B cell (primary cell): ENCODE data around the gene OR10AD1.

ENCODE experiments used
- EZH2 ChIP-seq: IDR thresholded peaks from 2 replicates; pipeline ENCODE4 v1.6.1; 2012; ENCODE audit warnings: borderline replicate concordance, low read depth, mild to moderate bottlenecking, moderate library complexity, low read length; ENCODE audit not compliant: insufficient read depth, poor library complexity, severe bottlenecking
- TF ChIP-seq, protein P1 (sequence below): fragments of 200-600 bp; IDR thresholded peaks from one replicate; pipeline ENCODE4 v1.8.0; 2022; ENCODE audit warnings: antibody characterized with exemption, mild to moderate bottlenecking

DNA sequence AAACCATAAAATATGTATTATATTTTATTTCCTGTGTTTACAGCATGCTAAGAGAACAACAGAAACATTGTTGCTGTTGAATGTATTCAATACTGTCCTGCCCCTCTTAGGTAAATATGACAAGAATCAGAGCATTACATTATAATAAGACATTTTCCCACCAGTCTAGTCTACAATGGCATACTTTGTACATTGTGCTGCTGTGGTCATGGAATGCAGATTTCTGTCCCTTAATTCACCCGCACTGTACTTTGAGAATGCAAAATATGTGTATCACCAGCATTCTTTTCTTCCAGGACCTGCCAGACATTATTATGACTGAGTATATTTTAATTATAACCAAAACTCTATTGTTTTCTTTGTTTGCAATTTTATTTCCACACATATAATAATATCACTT lies 16.5 kb upstream of the OR10AD1 start:
- no peak for TF ChIP-seq EZH2
- TF ChIP-seq, protein P1, sequence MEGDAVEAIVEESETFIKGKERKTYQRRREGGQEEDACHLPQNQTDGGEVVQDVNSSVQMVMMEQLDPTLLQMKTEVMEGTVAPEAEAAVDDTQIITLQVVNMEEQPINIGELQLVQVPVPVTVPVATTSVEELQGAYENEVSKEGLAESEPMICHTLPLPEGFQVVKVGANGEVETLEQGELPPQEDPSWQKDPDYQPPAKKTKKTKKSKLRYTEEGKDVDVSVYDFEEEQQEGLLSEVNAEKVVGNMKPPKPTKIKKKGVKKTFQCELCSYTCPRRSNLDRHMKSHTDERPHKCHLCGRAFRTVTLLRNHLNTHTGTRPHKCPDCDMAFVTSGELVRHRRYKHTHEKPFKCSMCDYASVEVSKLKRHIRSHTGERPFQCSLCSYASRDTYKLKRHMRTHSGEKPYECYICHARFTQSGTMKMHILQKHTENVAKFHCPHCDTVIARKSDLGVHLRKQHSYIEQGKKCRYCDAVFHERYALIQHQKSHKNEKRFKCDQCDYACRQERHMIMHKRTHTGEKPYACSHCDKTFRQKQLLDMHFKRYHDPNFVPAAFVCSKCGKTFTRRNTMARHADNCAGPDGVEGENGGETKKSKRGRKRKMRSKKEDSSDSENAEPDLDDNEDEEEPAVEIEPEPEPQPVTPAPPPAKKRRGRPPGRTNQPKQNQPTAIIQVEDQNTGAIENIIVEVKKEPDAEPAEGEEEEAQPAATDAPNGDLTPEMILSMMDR = no peak
